GM12891 (cell line): ENCODE data around the gene TKT.

Experiments
- POLR2A ChIP-seq: IDR thresholded peaks from 2 replicates; pipeline ENCODE4 v1.6.1; 2011; ENCODE audit warnings: low read depth, low read length, control low read depth
- POLR2AphosphoS5 ChIP-seq: IDR thresholded peaks from 2 replicates; pipeline ENCODE4 v1.6.1; 2011; ENCODE audit warnings: low read depth, low read length, control low read depth

DNA sequence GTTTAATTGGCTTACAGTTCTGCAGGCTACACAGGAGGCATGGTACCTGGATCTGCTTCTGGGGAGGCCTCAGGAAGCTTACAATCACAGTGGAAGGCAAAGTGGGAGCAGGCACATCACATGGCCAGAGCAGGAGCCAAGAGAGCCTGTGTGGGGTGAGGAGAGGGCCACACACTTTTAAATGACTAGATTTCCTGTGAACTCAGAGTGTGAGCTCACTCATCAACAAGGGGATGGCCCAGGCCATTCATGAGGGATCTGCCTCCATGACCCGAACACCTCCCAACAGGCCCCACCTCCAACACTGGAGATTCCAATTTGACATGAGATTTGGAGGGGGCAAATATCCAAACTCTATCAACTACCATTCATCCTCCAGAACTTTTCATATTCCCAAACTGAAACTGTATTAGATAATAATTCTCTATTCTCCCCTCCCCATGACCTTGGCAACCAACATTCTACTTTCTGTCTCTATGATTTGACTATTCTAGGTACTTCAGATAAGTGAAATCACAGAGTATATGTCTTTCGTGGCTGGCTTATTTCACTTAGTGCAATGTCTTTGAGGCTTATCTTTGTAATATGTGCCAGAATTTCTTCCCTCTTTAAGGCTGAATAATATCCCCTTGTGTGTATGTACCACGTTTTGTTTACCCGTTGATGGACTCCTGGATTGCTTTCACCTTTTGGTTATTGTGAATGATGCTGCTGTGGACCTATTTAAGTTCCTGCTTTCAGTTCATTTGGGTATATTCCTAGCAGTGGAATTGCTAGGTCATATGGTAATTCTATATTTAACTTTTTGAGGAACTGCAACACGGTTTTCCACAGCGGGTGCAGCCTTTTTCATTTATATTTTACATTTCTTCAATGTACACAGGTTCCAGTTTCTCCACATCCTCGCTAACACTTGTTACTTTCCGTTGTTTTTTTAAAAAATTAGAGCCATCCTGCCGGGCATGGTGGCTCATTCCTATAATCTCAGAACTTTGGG lies 43.8 kb downstream of the TKT start:
- TF ChIP-seq POLR2A (no peak), POLR2AphosphoS5 (no peak)
